Measurements from ENCODE around the gene IL22RA1.

- TF ChIP-seq POLR2AphosphoS5 (IDR thresholded peaks at IDR 0.05) (no peak), POLR2A (IDR thresholded peaks at IDR 0.05) (no peak), CTCF (IDR thresholded peaks at IDR 0.05) (no peak), EP300 (IDR thresholded peaks at IDR 0.05) (no peak)
Measured at GRCh38 chr1:24119859-24120756, 22.8 kb downstream of the IL22RA1 start.
